Measurements from ENCODE around the gene PLCL1.
A peak's percentile ranks its signal among the peaks of the same experiment; 100 is the strongest.
"Not testable (repeated sequence)": the region's sequence is repeated elsewhere in the genome, so short reads cannot be mapped to it uniquely, and the experiment has no call there.

Gene PLCL1

DNA sequence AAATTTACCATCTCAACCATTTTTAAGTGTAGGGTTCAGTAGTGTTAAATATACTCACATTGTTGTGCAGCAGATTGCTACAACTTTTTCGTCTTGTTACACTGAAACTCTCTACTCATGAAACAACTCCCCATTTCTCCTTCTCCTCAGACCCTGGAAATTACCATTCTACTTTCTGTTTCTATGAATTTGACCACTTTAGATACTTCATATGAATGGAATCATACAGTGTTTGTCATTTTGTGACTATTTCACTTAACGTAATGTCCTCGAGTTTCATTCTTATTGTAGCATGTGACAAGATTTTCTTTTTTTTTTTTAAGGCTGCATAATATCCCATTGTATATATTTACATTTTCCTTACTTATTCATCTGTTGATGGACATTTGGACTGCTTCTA is 203.8 kb downstream of the PLCL1 start:
- DNase-seq, result no peak

DNA sequence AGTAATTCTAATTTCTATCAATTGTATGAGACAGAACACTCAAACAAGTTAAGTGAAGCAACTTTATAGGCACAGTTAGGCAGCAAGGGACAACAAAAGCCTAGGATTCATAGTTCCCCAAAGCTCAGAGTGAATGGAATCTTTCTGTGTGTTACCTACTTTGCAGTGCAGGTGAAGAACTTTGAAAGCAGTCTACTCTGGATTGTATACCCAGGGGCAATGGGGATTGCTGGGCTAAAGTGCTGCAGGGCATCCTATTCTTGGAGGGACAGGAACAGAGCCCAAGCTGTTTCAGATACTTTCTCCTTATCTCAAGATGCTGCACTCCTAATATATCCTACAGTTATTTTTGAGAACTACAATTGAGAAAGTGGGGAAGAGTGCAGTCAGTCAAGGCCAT is 207.6 kb downstream of the PLCL1 start:
- DNase-seq, result no peak

DNA sequence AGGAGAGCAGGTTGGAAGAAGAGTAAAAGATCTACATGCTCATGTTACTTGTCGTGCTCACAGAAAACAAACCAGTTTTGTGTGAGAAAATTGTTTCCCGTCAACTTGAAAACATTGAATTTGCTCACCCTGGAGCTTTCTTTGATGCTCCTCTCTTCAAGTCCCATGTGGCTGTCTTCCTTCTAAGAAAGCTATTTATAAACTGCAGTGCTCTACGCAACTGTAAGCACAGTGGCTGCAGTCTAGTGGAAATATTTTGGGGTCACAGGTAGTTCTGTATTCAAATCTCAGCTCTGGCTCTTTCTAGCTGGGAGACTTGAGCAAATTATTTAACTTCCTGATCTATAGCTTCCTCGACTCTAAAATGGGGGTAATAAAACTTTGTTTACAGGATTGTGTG is 211.8 kb downstream of the PLCL1 start:
- no peak for DNase-seq

DNA sequence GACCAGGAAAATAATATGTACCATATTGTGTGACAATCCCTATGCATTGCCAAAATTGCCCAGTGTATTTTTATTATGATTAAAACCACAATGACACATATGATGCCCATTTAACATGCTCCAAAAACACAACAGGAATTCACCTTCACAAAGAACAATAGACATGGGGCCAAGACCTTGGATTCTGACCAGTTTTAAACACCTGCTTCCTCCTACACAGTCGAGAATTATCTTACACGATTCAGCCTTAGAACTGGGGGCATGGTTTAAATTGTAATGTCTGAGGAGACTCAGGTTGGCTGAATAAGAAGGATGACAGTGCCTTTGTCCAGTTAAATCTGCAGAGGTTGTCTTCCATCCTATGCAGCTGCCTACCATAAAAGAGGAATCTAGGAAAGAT is 212.7 kb downstream of the PLCL1 start:
- DNase-seq, result no peak

DNA sequence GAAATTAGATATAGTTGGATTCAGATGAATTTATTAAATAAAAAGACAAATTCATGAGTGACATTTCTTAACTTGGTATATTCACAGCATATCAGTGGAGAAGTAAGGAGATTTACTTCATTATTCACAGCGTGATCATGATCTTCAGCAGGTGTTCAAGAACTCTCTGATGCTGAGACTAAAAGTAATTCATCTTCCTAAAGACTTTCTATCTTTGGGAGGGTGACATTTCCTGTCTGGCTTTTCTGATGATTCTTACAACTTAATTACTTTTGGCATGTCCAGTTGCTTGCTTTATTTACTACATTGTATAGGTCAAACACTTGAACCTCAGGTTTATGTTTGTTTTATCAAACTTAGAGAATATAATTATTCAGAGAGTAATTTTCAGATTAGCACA is 224.6 kb downstream of the PLCL1 start:
- DNase-seq, result no peak

DNA sequence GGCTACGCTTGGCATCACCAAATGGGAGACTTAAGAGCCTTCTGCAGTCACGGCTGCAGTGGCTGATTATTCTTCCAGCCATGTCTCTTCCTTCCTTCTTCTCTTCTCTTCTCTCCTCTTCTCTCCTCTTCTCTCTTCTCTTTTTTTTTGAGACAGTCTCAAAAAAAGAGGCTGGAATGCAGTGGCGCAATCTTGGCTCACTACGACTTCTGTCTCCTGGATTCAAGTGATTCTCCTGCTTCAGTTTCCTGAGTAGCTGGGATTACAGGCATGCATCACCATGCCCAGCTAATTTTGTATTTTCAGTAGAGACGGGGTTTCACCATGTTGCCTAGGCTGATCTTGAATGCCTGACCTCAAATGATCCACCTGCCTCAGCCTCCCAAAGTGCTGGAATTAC is 225.2 kb downstream of the PLCL1 start:
- not testable (repeated sequence) for DNase-seq

DNA sequence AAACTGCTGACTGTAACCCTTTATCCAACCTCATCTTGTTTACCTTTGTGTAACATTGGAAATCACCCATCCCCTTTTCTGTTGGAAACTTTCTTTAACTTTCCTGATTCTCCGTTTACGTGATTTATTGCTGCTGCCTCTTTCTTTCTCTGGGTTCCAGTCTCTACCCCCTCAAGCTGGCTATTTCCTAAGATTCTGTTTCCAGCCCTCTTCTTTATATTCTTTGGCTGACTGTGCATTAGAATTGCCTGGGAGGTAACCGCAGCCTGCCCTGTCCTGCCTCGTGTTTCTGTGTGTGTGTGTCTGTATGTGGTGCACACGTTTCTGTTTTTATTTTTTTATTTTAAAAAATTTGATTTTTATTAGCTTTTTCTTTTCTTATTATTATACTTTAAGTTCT is 229.2 kb downstream of the PLCL1 start:
- no peak for DNase-seq

DNA sequence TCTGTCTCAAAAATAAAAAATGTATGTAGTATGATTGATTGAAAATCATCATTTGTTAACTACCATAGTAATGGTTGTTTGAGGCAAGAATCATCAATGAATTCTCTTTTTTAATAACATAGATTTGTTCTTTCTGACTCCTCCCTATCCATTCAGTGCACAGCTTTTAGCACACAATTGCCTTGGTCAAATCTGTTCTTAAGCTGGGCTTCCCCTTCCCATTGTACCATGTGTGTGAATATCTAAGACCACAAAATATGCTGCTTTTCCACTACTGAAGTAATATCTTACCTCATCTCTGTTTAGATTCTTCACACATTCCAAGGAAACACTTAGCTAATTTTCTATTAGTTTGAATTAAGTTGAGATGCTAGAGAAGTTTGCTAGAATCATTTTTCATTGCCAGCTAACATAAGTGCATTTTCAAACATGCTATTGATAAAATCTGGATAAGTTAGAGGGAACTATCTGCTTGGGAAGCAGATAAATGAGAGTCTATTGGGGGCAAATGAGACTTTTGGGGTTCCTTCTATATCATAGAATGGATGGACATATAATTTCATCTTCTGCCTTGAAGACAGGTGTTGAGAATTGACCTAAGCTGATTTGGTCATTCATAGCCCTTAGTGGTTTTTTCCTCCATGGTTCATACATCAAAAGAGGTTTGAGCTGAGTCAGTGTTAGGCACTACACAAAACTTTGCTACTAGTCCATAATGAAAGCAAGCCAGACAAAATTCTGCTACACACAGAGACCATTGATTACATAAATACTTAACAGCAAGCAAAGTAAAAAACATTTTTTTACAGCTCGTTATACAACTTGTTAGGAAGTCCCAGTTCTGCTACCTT is 231.9 kb downstream of the PLCL1 start:
- no peak for DNase-seq

DNA sequence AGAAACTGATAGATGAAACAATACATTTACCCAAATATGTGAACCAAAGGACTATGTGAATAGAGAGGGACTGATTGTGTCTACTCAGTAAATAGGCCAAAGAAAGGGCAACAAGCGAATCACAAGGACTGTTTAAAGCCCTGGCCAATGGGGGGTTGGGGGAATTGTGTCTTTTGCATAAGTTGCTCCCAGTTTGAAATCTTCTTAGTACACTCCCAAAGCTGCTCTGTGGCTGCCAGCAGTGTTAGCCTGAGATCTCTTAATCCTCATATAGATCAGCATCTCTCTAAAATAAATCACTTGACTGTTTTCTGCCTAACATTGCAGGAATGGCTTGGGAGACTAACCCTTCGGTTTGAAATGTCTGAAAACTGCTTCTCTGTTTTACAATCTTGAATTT is 236.4 kb downstream of the PLCL1 start:
- no peak for DNase-seq

DNA sequence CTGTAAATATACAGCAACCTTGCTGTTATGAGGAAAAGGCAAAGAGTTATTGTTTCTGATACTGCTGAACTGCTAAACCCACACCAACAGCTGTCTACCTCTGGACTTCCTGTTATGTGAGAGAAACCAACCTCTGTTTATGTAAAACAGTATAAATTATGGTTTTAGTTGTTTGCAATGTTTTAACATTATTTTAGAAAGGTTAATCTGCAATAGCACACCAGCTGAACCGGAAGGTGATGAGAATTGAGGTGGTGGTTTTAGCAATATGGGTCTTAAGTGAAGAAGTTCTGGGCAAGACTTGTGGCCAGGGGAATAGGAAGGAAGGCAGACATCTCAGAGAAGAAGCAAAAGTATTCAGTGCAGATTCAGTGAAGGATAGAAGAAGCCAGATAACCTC is 237.8 kb downstream of the PLCL1 start:
- DNase-seq, result no peak

DNA sequence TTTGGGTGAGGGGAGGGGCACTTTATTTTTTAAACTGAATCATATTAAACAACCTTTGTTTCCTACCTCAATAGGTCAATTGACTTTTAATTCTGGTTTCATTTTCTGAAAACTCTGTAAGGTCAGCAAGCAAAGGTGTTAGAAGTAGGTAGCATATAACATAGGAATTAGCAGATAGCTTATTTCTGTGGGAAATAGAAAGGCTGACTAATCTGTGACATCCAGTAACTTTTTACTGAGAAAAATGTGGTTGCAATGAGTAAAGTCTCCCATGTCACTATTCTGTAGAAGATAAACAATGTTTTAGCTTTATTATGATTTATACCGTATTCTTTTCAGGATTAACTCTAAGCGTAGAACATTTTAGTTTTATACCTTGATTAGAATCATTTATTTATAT is 240.4 kb downstream of the PLCL1 start:
- no peak for DNase-seq

DNA sequence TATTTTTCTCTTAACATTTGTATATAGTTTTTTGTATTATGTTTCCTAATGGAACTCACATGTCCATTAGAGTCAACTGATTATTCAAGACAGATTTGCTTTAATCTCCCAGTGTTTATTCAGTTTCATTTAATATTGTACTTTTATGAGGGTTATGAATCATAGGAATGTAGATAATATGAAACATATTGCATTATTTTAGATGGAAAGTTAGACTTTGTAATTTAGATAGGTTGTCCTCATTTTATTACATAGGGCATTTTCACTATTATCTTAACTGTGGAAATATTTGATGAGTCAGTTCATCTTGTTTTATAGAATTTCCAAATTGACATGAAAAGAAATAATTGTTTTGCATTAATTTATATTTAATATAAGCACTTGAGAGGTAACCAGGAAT is 240.8 kb downstream of the PLCL1 start:
- DNase-seq, result no peak

DNA sequence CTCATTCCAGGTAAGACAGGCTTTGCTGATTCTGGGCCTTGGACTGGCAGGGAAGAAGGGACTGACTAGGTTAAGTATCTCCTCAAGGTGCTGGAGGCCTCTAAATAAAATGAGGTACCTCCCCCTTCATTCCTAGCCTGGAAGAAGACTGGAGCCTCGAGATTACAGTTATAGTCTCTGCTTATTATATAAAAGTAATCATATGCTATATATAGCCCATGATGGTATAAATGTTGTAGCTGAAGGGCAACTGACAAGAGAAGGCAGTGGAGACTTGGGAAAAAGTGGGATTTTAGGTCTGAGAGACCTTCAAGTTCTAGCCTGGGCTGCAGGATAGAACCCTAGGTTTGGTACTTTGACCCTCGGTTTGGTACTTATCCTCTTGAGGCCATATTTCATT is 248.3 kb downstream of the PLCL1 start:
- DNase-seq, result no peak

DNA sequence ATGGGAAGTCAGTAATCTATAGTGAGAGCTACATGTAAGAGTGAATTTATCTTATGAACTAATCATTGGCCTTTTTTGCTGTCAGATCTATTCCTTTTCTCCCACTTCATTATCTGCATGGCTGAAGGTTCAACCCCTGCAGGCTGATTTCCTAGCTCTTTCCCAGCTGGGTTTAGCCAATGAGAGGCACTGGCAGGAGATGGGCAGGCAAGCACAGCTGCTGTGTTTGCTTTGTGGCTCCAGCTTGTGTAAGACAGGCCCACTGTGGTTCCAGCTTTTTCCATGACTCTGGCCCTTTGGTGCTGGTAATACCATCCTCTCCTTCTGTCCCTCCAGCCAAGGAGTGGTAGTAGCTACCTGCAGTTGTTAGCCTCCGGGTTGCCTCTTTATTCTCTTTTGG is 248.8 kb downstream of the PLCL1 start:
- DNase-seq, result no peak

DNA sequence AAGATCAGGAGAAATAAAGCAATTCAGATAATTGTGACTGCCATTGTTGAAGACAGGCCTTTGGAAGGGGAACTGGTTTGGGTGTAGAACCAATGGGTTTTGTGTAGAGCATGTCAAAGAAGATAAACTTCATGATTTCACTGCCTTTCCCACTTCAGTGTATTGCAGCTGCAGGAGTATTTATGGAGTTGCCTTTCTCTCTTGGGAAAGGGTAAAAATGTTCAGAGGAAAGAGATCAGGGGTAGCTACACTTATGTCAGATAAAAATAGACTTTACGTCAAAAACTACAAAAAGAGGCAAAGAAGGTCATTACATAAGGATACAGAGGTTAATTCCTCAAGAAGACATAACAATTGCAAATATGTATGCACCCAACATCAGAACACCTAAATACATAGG is 249.4 kb downstream of the PLCL1 start:
- no peak for DNase-seq

DNA sequence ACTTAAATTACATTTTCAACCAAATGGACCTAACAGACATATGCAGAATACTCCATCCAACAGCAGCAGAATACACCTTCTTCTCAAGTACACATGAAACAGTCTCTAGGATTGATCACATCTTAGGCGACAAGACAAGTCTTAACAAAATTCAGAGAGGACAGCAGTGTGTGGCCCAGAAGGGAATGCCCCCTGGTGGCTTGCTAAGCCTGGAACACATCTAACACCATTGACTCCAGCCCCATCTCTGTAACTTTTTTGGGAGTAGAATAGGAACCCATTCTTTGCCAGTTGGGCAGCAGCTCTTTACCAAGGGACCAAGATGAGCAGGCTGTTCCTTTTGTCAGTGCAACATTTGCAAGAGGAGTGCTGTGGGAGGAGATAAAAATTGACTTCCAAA is 249.9 kb downstream of the PLCL1 start:
- peak; percentile 60 for DNase-seq

DNA sequence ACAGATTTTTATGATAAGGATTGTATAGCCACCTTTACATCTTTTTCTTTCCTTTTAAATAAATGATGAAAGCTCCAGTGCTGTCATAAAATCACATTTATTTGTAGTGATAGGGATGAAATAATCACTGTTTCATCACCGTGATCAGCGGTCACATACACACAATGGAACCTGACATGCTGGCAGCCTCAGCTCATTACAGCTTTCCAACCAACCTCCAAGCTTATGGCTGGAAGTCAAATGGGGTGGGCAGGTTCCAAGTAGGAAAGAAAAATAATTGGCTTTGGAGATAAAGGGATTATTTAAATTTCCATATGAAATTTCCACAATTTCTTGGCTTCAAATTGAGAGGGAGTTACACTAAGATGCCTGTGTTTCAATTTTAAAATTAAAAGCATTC is 251.3 kb downstream of the PLCL1 start:
- DNase-seq, result no peak

DNA sequence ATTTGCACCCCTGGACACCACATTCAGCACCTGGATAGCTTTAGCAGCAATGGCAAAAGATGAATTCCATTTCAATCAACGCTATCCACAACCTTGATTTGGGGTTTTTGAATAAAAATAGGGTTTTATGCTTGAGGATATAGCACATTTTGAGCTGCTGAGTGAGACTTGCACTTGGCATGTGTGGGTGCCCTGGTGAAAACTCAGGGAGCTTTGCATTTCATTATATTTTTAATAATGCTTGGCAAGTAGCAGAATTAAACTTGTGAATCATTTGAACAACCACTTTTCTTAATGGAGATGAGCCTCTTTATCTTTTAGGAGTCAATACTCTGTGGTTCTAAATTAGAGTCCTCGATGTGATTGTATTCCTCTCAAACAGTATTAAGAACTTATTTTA is 252.4 kb downstream of the PLCL1 start:
- DNase-seq, result no peak

DNA sequence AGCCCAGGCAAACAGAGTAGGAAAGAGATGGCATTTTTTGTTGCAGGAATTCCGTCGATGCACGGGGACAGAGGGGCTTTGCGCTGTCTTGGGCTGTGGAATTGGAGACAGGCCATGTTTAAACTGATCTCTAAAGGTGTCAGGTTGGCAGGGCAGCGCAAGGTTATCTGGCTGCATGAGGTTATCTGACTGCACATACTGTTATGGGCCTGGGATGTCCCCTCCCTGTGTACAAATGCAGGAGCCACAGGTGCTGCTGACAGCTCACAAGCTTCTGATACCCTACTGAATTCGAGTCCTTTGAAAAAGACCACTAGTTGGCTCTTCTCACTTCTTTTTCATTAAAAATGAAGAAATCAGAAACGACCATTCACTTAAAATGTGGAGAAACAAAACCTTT is 255.4 kb downstream of the PLCL1 start:
- DNase-seq, result no peak

DNA sequence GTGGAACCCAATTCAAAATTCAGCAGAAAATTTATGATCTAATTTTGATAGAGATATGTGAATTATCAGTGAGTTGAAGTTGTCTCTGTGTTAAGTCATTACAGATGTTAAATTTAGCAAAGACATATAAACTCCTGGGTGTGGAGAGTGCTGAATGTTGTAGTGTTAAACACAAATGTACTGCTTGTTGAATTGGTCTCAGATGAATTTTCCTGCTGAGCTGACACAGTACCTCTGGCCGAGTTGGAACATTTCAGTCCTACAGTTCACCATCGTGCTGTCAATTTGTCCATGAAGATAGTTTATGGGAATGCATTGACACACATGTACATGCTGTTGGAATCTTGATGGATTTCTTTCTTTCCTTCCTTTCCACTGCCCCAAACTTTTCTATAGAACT is 255.9 kb downstream of the PLCL1 start:
- DNase-seq, result no peak

DNA sequence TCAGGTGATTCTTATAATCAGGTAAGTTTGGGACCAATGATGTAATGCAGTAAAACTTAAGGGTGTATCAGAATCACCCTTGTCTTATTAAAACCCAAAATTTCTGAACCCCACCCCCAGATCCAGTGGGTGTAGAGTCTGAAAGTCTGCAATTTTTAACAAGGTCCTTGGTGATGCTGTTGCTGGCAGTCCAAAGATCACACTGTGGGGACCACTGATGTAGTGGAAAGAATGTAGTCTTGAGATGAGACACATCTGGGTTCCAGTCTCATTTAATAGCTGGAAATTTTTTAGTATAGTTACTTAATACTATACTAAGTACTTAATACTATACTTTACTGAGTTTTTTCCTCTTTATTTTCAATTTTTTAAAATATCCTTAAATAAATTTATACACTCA is 258.4 kb downstream of the PLCL1 start:
- DNase-seq, result no peak

DNA sequence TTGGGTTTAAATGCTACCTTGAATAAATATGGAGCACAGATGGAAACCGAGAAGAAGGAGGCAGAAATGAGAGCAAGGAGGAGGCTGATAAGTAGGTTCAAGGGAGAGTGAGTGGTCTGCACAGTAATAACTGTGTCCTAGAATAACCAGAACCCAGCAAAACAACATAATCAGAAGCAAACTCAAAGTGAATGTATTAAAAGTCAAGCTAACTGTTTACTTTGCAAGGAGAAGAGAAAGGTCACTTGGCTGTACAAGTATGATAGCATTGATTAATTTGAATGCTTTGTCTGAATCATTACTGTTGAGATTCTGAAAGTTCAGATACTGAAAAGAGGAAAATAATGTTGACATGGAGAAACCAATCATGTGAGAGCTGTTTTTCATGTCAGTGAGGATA is 258.8 kb downstream of the PLCL1 start:
- DNase-seq, result no peak

DNA sequence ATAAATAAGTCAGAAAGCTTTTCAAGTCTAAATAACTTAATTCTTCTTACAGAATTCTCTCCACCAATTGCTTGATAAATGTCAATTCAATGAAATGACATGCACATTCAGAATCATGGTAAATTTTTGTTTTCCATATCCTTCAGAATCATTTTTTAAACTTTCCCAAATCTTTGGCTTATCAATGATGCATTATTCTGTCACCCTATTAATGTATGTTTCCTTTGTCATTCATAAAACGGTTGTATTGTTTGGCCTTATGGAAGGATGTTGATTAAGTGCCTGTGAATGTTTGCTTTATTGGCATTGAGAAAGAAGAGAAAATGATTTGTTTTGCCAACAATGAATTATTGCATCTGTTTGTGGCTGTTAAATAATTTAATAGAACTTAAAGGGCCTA is 260.9 kb downstream of the PLCL1 start:
- DNase-seq, result no peak

DNA sequence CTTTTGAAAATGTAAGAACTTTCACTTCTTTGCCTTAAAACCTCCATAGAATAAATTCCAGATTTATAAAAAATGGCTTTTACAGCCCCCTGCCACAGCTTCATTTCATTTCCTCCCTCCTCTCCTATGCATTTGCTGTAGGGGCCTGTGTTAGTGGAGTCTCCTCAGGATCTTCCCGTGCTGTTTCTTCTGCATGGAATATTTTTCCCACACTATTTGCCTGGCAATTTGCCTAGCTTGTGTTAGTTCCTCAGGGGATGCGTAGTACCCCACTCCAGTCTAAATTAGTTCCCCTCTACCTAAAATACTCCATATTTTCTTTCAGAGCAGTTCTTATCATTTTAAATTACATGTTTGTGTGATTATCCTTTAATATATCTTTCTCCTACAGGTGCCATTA is 262.2 kb downstream of the PLCL1 start:
- no peak for DNase-seq

DNA sequence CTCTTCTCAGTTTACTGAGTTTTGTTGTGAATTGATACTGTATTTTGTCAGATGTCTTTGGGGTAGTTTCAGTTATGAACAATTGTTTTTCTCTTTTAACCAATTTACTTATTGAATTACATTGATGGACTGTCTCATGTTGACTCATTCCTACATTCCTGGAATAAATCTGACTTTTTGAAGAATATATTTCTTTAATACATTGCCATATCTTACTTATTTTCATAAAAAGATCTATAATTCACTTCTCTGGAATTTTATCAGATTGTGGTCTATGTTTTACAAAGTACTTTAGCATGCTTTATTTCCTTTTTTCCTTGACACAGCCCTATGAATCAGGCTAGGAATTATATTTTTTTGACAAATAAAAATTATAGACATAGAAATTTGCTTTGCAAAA is 268.3 kb downstream of the PLCL1 start:
- DNase-seq, result no peak

DNA sequence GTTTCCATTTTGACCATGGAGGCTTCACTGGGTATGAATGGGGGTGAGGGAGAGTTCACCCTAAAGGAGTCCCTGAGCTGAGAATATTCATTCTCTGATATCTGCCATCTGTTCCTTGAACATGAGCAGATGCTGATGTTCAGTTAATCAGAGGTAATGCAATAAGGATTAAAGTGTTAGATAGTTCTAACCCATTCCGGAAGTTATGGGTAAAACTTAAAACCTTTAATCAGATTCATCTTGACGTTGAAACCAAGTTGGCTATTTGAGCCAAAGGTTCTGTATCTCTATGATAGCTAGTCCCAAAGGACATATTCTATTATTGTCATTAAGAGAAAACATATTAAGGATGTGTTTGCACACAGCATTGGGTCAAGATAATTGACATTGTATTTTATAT is 268.9 kb downstream of the PLCL1 start:
- no peak for DNase-seq

Measured in activated CD4-positive, alpha-beta T cell treated with anti-CD3 and anti-CD28 coated beads for 48 hours (primary cell).